GM23338 (cell line): ENCODE results near the gene NETO2.

Experiments
- CREB1 ChIP-seq: fragments of 250-450 bp; sonication (Bioruptor Pico); IDR thresholded peaks from 2 replicates; pipeline ENCODE4 v1.5.0; 2020; ENCODE audit warnings: low read depth, mild to moderate bottlenecking, moderate library complexity
- CTCF ChIP-seq, 2 experiments: fragments of 200-600 bp in 1 of 2; sonication (generic) in 1 of 2; conservative IDR thresholded peaks; 2 replicates each; pipeline versions ENCODE4 v1.5.1 to v1.6.1; 2016 to 2017; ENCODE audit warnings: antibody characterized with exemption in 2 of 2, low read depth in 2 of 2, mild to moderate bottlenecking in 2 of 2, moderate library complexity in 1 of 2
- EZH2 ChIP-seq: fragments of 200-600 bp; sonication (generic); IDR thresholded peaks from one replicate; pipeline ENCODE4 v1.8.0; 2017; ENCODE audit warnings: antibody characterized with exemption, mild to moderate bottlenecking, low read depth; ENCODE audit not compliant: unreplicated experiment
- EZH2phosphoT487 ChIP-seq: fragments of 200-600 bp; sonication (generic); IDR thresholded peaks from one replicate; pipeline ENCODE4 v1.8.1; 2018; ENCODE audit warnings: antibody characterized with exemption; ENCODE audit not compliant: unreplicated experiment
- JUNB ChIP-seq: IDR thresholded peaks from one replicate; pipeline ENCODE4 v1.6.1; 2016; ENCODE audit warnings: antibody characterized with exemption; ENCODE audit not compliant: unreplicated experiment
- POLR2AphosphoS5 ChIP-seq: IDR thresholded peaks from 2 replicates; pipeline ENCODE4 v1.6.1; 2016; ENCODE audit warnings: antibody characterized with exemption, low read depth
- REST ChIP-seq: IDR thresholded peaks from one replicate; pipeline ENCODE4 v1.6.1; 2018; ENCODE audit warnings: antibody characterized with exemption; ENCODE audit not compliant: unreplicated experiment
- STAT1 ChIP-seq: IDR thresholded peaks from one replicate; pipeline ENCODE4 v1.6.1; 2016; ENCODE audit warnings: antibody characterized with exemption; ENCODE audit not compliant: unreplicated experiment
- ZNF114 ChIP-seq: fragments of 250-450 bp; sonication (Bioruptor Pico); IDR thresholded peaks from 2 replicates; pipeline ENCODE4 v1.5.0; 2020; ENCODE audit warnings: mild to moderate bottlenecking, moderate library complexity
- ZNF331 ChIP-seq: fragments of 250-450 bp; sonication (Bioruptor Pico); IDR thresholded peaks from 2 replicates; pipeline ENCODE4 v1.5.0; 2020; ENCODE audit warnings: low read depth, mild to moderate bottlenecking, moderate library complexity

GRCh38 chr16:47064775-47065174, 79.0 kb downstream of the NETO2 start:
- TF ChIP-seq CTCF (conservative IDR thresholded peaks at IDR 0.05; ENCODE audit: low read depth in 2 of 2) (no peak), REST (no peak), EZH2 (no peak), EZH2phosphoT487 (no peak), POLR2AphosphoS5 (no peak), JUNB (no peak), ZNF114 (no peak), STAT1 (no peak), CREB1 (CRISPR knock-in tag) (no peak), ZNF331 (CRISPR knock-in tag) (no peak)
